Breast epithelium (tissue), 3 donors: Measurements from ENCODE around the gene UBN2.

Experiments
- POLR2A ChIP-seq: fragments of 450-650 bp; IDR thresholded peaks from one replicate; pipeline ENCODE4 v1.6.1; 2016; ENCODE audit warnings: antibody characterized with exemption, mild to moderate bottlenecking, moderate library complexity
- TF ChIP-seq, protein P1 (sequence below), 3 donors: fragments of 450-650 bp; IDR thresholded peaks; one replicate each; pipeline ENCODE4 v1.5.1; 2016 to 2017; ENCODE audit warnings: antibody characterized with exemption in 3 of 3, mild to moderate bottlenecking in 3 of 3, moderate library complexity in 3 of 3

DNA sequence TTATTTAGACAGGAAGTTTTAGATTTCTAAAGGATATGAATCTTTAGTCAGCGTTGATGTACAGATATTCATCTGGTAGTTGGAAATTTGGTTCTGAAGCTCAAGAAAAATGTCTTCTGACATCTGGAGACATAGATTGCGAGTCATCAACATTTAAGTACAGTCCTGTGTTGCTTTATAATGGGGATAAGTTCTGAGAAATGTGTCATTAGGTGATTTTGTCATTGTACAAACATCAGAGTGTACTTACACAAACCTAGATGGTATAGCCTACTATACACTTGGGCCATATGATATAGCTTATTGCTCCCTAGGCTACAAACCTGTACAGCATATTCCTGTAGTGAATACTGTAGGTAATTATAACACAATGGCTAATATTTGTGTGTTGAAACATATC lies 49.6 kb upstream of the UBN2 start:
- TF ChIP-seq, protein P1, sequence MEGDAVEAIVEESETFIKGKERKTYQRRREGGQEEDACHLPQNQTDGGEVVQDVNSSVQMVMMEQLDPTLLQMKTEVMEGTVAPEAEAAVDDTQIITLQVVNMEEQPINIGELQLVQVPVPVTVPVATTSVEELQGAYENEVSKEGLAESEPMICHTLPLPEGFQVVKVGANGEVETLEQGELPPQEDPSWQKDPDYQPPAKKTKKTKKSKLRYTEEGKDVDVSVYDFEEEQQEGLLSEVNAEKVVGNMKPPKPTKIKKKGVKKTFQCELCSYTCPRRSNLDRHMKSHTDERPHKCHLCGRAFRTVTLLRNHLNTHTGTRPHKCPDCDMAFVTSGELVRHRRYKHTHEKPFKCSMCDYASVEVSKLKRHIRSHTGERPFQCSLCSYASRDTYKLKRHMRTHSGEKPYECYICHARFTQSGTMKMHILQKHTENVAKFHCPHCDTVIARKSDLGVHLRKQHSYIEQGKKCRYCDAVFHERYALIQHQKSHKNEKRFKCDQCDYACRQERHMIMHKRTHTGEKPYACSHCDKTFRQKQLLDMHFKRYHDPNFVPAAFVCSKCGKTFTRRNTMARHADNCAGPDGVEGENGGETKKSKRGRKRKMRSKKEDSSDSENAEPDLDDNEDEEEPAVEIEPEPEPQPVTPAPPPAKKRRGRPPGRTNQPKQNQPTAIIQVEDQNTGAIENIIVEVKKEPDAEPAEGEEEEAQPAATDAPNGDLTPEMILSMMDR (IDR thresholded peaks at IDR 0.05) = no peak
- no peak for TF ChIP-seq POLR2A
